ENCODE results near the gene PDE4D. TPM values are rescaled to one million over a fixed set of nuclear protein-coding genes. Genes with fewer than 3 reads are reported as not detected.
A peak's percentile ranks its signal among the peaks of the same experiment; 100 is the strongest.

PDE4D gene
- total and polyA plus RNA-seq, 2 experiments from 2014 or later: 4.3 to 9.7 TPM

- Histone ChIP-seq H2AFZ (no peak overlapping the region), H3K9ac (no peak overlapping the region), H3K27ac (no peak overlapping the region), H3F3A (ENCODE audit: insufficient read depth) (no peaks in the 10 kb centered on the region), H3K9me3 (ENCODE audit: low read depth) (no peaks in the 10 kb centered on the region), H3K9me2 (ENCODE audit: insufficient read depth) (no peaks in the 10 kb centered on the region), H3K27me3 (replicated peaks; ENCODE audit: insufficient read depth) (no peaks in the 10 kb centered on the region), H3K4me2 (ENCODE audit: unreplicated experiment) (no peak overlapping the region), H3K79me2 (ENCODE audit: insufficient read depth) (no peaks in the 10 kb centered on the region), H4K20me1 (ENCODE audit: insufficient read depth) (no peaks in the 10 kb centered on the region), H3K4me3 (no peak overlapping the region), H3K36me3 (ENCODE audit: low read depth) (no peaks in the 10 kb centered on the region), H3K4me1 (ENCODE audit: insufficient read depth) (peaks cover 8% of the 10 kb centered on the region; the same call in 1 of the 2 replicates)
- WGBS, 2 experiments (ENCODE audit: low coverage in 1 of 2, low lambda C conversion rate in 2 of 2, missing lambda C conversion rate in 2 of 2): 86 to 92% methylated on average over 2 of the region's 2 CpGs
- no peak for DNase-seq
- in situ Hi-C loops (cut with MboI): no loop called here
- no peak for TF ChIP-seq EZH2 (IDR thresholded peaks at IDR 0.05; ENCODE audit: insufficient read depth, poor library complexity, severe bottlenecking)
- TF ChIP-seq EZH2phosphoT487 (IDR thresholded peaks at IDR 0.05; ENCODE audit: insufficient read depth, low read depth): no peak
These were observed 120.8 kb downstream of the PDE4D start for GRCh38 chr5:59772757-59773156.

GRCh38 chr5:59772206-59772605, 121.3 kb downstream of the PDE4D start:
- Histone ChIP-seq H3K9me3 (ENCODE audit: low read depth) (no peaks in the 10 kb centered on the region), H3K9ac (no peak overlapping the region), H2AFZ (no peak overlapping the region), H3F3A (ENCODE audit: insufficient read depth) (no peaks in the 10 kb centered on the region), H3K4me3 (no peak overlapping the region), H3K4me2 (ENCODE audit: unreplicated experiment) (no peak overlapping the region), H3K36me3 (ENCODE audit: low read depth) (no peaks in the 10 kb centered on the region), H3K9me2 (ENCODE audit: insufficient read depth) (no peaks in the 10 kb centered on the region), H3K27me3 (replicated peaks; ENCODE audit: insufficient read depth) (peaks cover 5% of the 10 kb centered on the region; the same call in 1 of the 2 replicates), H3K27ac (no peak overlapping the region), H4K20me1 (ENCODE audit: insufficient read depth) (no peaks in the 10 kb centered on the region), H3K79me2 (ENCODE audit: insufficient read depth) (no peaks in the 10 kb centered on the region), H3K4me1 (ENCODE audit: insufficient read depth) (peaks cover 8% of the 10 kb centered on the region; the same call in 1 of the 2 replicates)
- in situ Hi-C loops (cut with MboI): no loop called here
- DNase-seq: no peak
- 98 to 100% methylated on average over 2 of the region's 2 CpGs for WGBS, 2 experiments (ENCODE audit: low coverage in 1 of 2, low lambda C conversion rate in 2 of 2, missing lambda C conversion rate in 2 of 2)
- TF ChIP-seq EZH2phosphoT487 (IDR thresholded peaks at IDR 0.05; ENCODE audit: insufficient read depth, low read depth) (no peak), EZH2 (IDR thresholded peaks at IDR 0.05; ENCODE audit: insufficient read depth, poor library complexity, severe bottlenecking) (no peak)

GRCh38 chr5:59770953-59771352, 122.6 kb downstream of the PDE4D start:
- no peaks in the 10 kb centered on the region for H3K79me2 ChIP-seq (ENCODE audit: insufficient read depth)
- WGBS, 2 experiments (ENCODE audit: low coverage in 1 of 2, low lambda C conversion rate in 2 of 2, missing lambda C conversion rate in 2 of 2): 91 to 94% methylated on average over 4 of the region's 4 CpGs
- H2AFZ ChIP-seq: no peak overlapping the region
- H3K36me3 ChIP-seq (ENCODE audit: low read depth): no peaks in the 10 kb centered on the region
- TF ChIP-seq EZH2 (IDR thresholded peaks at IDR 0.05; ENCODE audit: insufficient read depth, poor library complexity, severe bottlenecking) (no peak), EZH2phosphoT487 (IDR thresholded peaks at IDR 0.05; ENCODE audit: insufficient read depth, low read depth) (no peak)
- H3K4me1 ChIP-seq (ENCODE audit: insufficient read depth): peaks cover 8% of the 10 kb centered on the region; the same call in 1 of the 2 replicates
- no peak overlapping the region for H3K4me3 ChIP-seq
- H3K9ac ChIP-seq: no peak overlapping the region
- no peaks in the 10 kb centered on the region for H3K9me2 ChIP-seq (ENCODE audit: insufficient read depth)
- DNase-seq: no peak
- no peak overlapping the region for H3K27ac ChIP-seq
- H3K9me3 ChIP-seq (ENCODE audit: low read depth): no peaks in the 10 kb centered on the region
- H3F3A ChIP-seq (ENCODE audit: insufficient read depth): no peaks in the 10 kb centered on the region
- in situ Hi-C loops (cut with MboI): no loop called here
- peaks cover 15% of the 10 kb centered on the region; the same call in 1 of the 2 replicates for H3K27me3 ChIP-seq (replicated peaks; ENCODE audit: insufficient read depth)
- no peaks in the 10 kb centered on the region for H4K20me1 ChIP-seq (ENCODE audit: insufficient read depth)
- no peak overlapping the region for H3K4me2 ChIP-seq (ENCODE audit: unreplicated experiment)

- H3K9me3 ChIP-seq (ENCODE audit: low read depth): no peaks in the 10 kb centered on the region
- H3K9ac ChIP-seq: no peak overlapping the region
- no peaks in the 10 kb centered on the region for H4K20me1 ChIP-seq (ENCODE audit: insufficient read depth)
- peaks cover 8% of the 10 kb centered on the region; the same call in 1 of the 2 replicates for H3K4me1 ChIP-seq (ENCODE audit: insufficient read depth)
- peaks cover 15% of the 10 kb centered on the region; the same call in 1 of the 2 replicates for H3K27me3 ChIP-seq (replicated peaks; ENCODE audit: insufficient read depth)
- H3F3A ChIP-seq (ENCODE audit: insufficient read depth): no peaks in the 10 kb centered on the region
- in situ Hi-C loops (cut with MboI): no loop called here
- H2AFZ ChIP-seq: no peak overlapping the region
- no peaks in the 10 kb centered on the region for H3K36me3 ChIP-seq (ENCODE audit: low read depth)
- H3K79me2 ChIP-seq (ENCODE audit: insufficient read depth): no peaks in the 10 kb centered on the region
- H3K4me3 ChIP-seq: no peak overlapping the region
- no peak overlapping the region for H3K4me2 ChIP-seq (ENCODE audit: unreplicated experiment)
- H3K27ac ChIP-seq: no peak overlapping the region
- no peak for TF ChIP-seq EZH2phosphoT487 (IDR thresholded peaks at IDR 0.05; ENCODE audit: insufficient read depth, low read depth)
- no peak for TF ChIP-seq EZH2 (IDR thresholded peaks at IDR 0.05; ENCODE audit: insufficient read depth, poor library complexity, severe bottlenecking)
- DNase-seq: peak; percentile 42
- H3K9me2 ChIP-seq (ENCODE audit: insufficient read depth): no peaks in the 10 kb centered on the region
These were observed 123.7 kb downstream of the PDE4D start for GRCh38 chr5:59769832-59770231.

- peak; percentile 38 for DNase-seq
These were observed 124.5 kb downstream of the PDE4D start for GRCh38 chr5:59769041-59769360.

More at GRCh38 chr5:59769041-59769360, 124.5 kb downstream of the PDE4D start:
- H3K36me3 ChIP-seq (ENCODE audit: low read depth): no peaks in the 10 kb centered on the region
- no peaks in the 10 kb centered on the region for H3K9me2 ChIP-seq (ENCODE audit: insufficient read depth)
- H3K27me3 ChIP-seq (replicated peaks; ENCODE audit: insufficient read depth): peaks cover 15% of the 10 kb centered on the region; the same call in 1 of the 2 replicates
- in situ Hi-C loops (cut with MboI): no loop called here
- TF ChIP-seq EZH2 (IDR thresholded peaks at IDR 0.05; ENCODE audit: insufficient read depth, poor library complexity, severe bottlenecking) (no peak), EZH2phosphoT487 (IDR thresholded peaks at IDR 0.05; ENCODE audit: insufficient read depth, low read depth) (no peak)
- no peaks in the 10 kb centered on the region for H3F3A ChIP-seq (ENCODE audit: insufficient read depth)
- no peaks in the 10 kb centered on the region for H3K9me3 ChIP-seq (ENCODE audit: low read depth)
- H4K20me1 ChIP-seq (ENCODE audit: insufficient read depth): no peaks in the 10 kb centered on the region
- 24 to 42% methylated on average over 1 of the region's 1 CpG for WGBS, 2 experiments (ENCODE audit: low coverage in 1 of 2, low lambda C conversion rate in 2 of 2, missing lambda C conversion rate in 2 of 2)
- peak overlapping the region; percentile 78 for H2AFZ ChIP-seq
- H3K4me3 ChIP-seq: peak overlapping the region; percentile 77
- H3K9ac ChIP-seq: peak overlapping the region; percentile 62
- no peaks in the 10 kb centered on the region for H3K79me2 ChIP-seq (ENCODE audit: insufficient read depth)
- peaks cover 8% of the 10 kb centered on the region; the same call in 1 of the 2 replicates for H3K4me1 ChIP-seq (ENCODE audit: insufficient read depth)
- H3K27ac ChIP-seq: no peak overlapping the region
- H3K4me2 ChIP-seq (ENCODE audit: unreplicated experiment): peak overlapping the region; percentile 100

All from GM23248 (cell line).